HFF-Myc (cell line): ENCODE measurements around the gene G6PC1.
"Not testable (repeated sequence)": the region's sequence is repeated elsewhere in the genome, so short reads cannot be mapped to it uniquely, and the experiment has no call there.

ENCODE experiments used
- DNase-seq: peaks from one replicate; pipeline ENCODE4 v3.0.0-alpha.2; 2011; ENCODE audit warnings: low read depth; ENCODE audit errors: extremely low read depth
- H3K4me3 ChIP-seq: replicated peaks from 2 replicates; pipeline ENCODE4 v1.5.1; 2011; ENCODE audit warnings: low read depth, mild to moderate bottlenecking, control low read depth, low read length
- CTCF ChIP-seq: IDR thresholded peaks from 2 replicates; pipeline ENCODE4 v1.5.1; 2012; ENCODE audit warnings: mild to moderate bottlenecking, low read depth, low read length, control low read depth; ENCODE audit errors: missing control alignments

The G6PC1 gene

DNA sequence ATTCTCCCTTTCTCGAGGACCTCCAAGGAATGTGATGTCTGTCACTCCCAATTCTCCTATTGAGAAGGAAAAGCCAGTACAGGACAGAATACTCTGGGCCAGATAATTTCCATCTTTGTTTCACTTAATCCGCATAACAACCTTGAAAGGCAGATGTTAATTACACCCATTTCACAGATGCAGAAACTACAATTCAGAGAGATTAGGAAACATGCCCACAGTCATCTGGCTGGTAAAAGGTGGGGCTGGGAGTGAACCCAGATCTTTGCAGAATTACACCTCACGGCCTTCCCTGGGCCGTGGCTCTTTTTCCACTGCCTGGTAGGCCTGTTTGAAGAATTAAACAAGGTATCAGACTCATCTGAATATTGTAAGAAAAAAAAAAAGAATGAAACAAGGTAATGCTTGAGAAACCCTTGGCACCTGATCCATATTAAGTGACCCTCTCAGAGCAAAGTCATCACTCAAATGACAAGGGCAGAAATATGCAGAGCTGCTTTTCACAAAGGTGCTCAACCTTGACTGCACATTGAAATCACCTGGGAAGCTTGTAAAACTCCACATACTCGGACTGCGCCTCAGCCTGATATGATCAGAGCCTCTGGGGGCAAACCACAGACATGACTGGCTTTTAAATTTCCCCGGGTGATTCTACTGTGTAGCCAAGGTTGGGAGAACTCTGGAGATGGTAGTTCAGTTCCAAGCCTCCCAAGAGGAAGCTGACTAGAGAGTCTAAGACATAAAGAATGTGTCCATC, 16.6 kb upstream of the G6PC1 start:
- no peak for DNase-seq
- no peak for TF ChIP-seq CTCF
- no peak overlapping the region for H3K4me3 ChIP-seq

- not testable (repeated sequence) for DNase-seq, H3K4me3 ChIP-seq
Measured at GRCh38 chr17:42885806-42886205, 14.8 kb upstream of the G6PC1 start.

DNA sequence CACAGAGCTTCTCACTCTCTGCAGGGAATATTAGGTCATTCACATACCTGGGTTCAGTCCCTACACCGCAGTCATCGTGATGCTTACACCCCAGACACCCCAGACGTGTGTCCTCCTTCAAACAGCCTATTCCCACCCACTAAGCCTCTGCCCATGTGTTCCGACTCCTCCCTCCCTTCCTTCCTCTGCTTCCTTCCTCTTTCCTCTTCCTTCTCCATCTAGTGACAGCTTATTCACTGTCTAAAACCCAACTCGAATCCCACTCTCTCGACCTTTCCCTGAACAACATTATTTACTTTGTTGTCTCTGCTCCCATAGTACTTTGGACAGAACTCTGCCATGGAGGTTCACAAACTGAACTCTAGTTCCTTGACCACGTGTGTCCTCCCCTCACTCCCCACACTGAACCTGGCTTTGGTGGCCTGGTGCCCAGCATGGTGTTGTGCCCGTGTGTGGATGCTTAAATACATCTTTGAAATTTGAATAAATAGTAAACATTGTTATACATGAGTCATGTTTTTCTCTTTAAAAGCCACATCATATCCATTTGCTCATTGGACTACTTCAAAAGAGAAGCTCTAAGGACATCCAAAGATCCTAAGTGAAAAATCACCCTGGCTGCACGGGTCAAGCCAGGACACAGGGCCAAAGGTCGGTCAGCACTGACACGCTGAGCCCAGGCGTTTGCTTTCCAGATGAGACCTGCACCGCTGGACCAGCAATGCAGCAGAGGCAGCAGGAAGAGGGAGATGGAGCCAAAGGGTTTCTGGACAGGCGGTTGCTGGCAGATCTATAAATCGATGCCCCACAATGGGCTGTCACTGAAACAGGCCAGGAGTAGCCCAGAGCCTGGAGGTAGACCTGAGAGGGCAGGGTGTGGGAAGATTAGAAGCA, 14.1 kb upstream of the G6PC1 start:
- H3K4me3 ChIP-seq: no peak overlapping the region
- no peak for TF ChIP-seq CTCF
- DNase-seq: no peak

DNA sequence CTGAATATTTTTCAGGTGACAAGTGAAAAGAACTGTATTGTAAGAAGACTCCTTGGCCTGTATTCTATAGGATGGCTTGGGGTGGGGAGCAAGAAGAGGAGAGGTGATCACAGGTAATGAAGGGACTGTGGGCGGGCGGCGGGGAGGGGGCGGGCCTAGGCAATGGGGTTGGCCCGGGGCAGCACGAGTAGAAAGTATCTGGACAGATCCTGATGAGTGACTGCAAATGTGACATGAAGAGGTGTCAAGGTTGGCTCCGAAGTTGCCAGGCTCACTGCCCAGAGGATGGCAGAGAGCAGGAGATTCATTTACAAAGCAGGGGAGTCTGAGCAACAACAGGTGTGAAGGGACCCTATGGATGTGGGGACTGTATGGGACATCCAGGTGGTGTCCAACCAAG, 10.8 kb upstream of the G6PC1 start:
- no peak for DNase-seq
- TF ChIP-seq CTCF: no peak
- H3K4me3 ChIP-seq: no peak overlapping the region

- no peak overlapping the region for H3K4me3 ChIP-seq
- no peak for DNase-seq
Measured at GRCh38 chr17:42891539-42892152, 9.0 kb upstream of the G6PC1 start.

GRCh38 chr17:42893359-42893758, 7.2 kb upstream of the G6PC1 start:
- TF ChIP-seq CTCF: no peak
- H3K4me3 ChIP-seq: no peak overlapping the region

More at GRCh38 chr17:42891539-42892152, 9.0 kb upstream of the G6PC1 start:
- no peak for TF ChIP-seq CTCF

More at GRCh38 chr17:42893359-42893758, 7.2 kb upstream of the G6PC1 start:
- DNase-seq: no peak
